Subcutaneous abdominal adipose tissue (tissue), 5 donors: ENCODE results near the gene CALN1.
"Not testable (repeated sequence)": the region's sequence is repeated elsewhere in the genome, so short reads cannot be mapped to it uniquely, and the experiment has no call there.

Experiments used
- H3K27ac ChIP-seq: one replicate; pipeline ENCODE4 v1.7.0; 2013; ENCODE audit warnings: low read depth, mild to moderate bottlenecking, inconsistent platforms, low read length, moderate library complexity
- H3K27me3 ChIP-seq, 5 donors: one replicate each; pipeline ENCODE4 v1.7.0; 2013; ENCODE audit warnings: low read length in 5 of 5, inconsistent platforms in 1 of 5; ENCODE audit not compliant: control insufficient read depth in 5 of 5, insufficient read depth in 4 of 5
- H3K36me3 ChIP-seq, 5 donors: one replicate each; pipeline ENCODE4 v1.7.0; 2013; ENCODE audit warnings: low read length in 5 of 5; ENCODE audit not compliant: control insufficient read depth in 5 of 5, insufficient read depth in 5 of 5
- H3K4me1 ChIP-seq, 5 donors: one replicate each; pipeline ENCODE4 v1.7.0; 2013; ENCODE audit warnings: low read length in 5 of 5, mild to moderate bottlenecking in 3 of 5, moderate library complexity in 1 of 5; ENCODE audit not compliant: control insufficient read depth in 5 of 5, insufficient read depth in 5 of 5
- H3K4me3 ChIP-seq, 5 donors: one replicate each; pipeline ENCODE4 v1.7.0; 2013; ENCODE audit warnings: low read length in 5 of 5, low read depth in 1 of 5
- H3K9ac ChIP-seq, 5 donors: one replicate each; pipeline ENCODE4 v1.7.0; 2013; ENCODE audit warnings: low read length in 5 of 5, mild to moderate bottlenecking in 4 of 5, moderate library complexity in 3 of 5
- H3K9me3 ChIP-seq, 5 donors: one replicate each; pipeline ENCODE4 v1.7.0; 2013; ENCODE audit warnings: low read length in 5 of 5; ENCODE audit not compliant: control insufficient read depth in 5 of 5
- donor health status: healthy.
- donor health status: healthy.
- donor health status: healthy.
- donor health status: healthy.
- donor health status: healthy.

CALN1 gene

DNA sequence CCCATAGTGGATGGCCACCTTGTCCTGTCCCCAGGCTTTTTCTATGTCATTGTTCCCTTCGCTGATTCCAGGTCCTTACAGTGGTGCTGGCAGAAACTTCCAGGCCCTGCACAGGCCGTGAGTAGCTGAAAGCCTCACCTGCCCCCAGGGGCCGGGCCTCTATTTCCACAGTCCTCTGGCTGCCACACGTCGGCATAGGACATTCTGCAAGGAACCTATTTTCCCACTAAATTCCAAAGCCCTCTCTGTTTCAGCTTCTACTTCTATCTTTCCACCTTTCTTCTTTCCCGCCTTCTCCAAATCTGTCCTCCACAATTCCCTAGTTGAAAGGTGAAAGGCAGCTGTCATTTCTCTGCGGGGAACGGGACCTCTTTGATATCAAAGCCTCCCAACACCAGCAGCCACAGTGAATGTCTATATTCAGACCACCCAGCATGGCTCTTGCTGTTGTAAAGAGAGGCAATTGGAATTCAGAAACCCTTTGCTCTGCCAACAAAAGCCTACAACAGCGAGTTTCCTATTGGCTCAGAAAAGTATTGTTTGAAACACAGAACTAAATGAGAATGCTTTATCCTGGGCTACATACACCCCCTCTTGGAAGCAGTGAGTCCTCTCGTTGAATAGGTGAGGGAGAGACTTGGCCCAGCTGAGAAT lies 672.5 kb downstream of the CALN1 start:
- H3K27ac ChIP-seq: no peak overlapping the region
- no peaks in the 10 kb centered on the region for H3K36me3 ChIP-seq
- H3K4me1 ChIP-seq: no peaks in the 10 kb centered on the region
- peaks cover 0 to 3% (median 0%) of the 10 kb centered on the region in 5 donors for H3K27me3 ChIP-seq
- H3K9ac ChIP-seq: no peak overlapping the region
- no peak overlapping the region for H3K4me3 ChIP-seq
- no peaks in the 10 kb centered on the region for H3K9me3 ChIP-seq

DNA sequence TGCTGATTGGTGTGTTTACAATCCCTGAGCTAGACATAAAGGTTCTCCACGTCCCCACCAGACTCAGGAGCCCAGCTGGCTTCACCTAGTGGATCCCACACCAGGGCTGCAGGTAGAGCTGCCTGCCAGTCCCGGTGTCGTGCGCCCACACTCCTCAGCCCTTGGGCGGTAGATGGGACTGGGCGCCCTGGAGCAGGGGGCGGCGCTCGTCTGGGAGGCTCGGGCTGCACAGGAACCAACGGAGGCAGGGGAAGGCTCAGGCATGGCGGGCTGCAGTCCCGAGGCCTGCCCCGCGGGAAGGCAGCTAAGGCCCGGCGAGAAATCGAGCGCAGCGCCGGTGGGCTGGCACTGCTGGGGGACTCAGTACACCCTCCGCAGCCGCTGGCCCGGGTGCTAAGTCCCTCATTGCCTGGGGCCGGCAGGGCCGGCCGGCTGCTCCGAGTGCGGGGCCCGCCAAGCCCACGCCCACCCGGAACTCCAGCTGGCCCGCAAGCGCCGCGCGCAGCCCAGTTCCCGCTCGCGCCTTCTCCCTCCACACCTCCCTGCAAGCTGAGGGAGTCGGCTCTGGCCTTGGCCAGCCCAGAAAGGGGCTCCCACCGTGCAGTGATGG lies 674.1 kb downstream of the CALN1 start:
- not testable (repeated sequence) for H3K9me3 ChIP-seq

DNA sequence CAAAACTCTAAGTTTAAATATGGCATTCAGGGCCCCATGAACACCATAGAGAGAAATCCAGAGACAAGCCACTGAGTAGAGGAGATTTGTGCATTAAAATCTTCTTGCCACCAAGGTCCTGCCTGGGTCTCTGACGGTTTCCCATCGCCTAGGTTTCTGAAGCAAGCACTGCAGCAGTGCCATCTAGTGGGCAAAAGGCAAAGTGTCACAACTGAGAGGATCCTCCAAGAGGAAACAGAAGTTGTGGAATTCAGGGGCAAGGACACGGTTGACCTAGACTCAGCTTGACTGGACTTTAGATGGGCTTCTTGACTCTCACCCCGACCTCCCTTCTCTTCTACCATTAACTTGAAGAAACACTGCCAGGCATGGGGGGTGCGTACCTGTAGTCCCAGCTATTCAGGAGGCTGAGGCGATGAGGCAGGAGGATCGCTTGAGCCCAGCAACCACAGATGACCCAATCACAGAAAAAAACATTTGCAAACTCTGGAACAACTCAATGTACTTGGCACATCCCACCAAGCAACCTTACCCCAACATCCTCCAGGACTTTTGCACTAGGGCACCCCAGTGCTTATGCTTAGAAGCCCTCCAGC lies 676.1 kb downstream of the CALN1 start:
- Histone ChIP-seq H3K36me3 (no peaks in the 10 kb centered on the region), H3K27ac (no peak overlapping the region), H3K4me3 (no peak overlapping the region), H3K9ac (no peak overlapping the region), H3K4me1 (peaks cover 0 to 4% (median 2%) of the 10 kb centered on the region in 5 donors), H3K27me3 (peaks cover 0 to 3% (median 0%) of the 10 kb centered on the region in 5 donors), H3K9me3 (no peaks in the 10 kb centered on the region)

More for the DNA sequence above, 674.1 kb downstream of the CALN1 start:
- H3K27ac ChIP-seq, H3K27me3 ChIP-seq, H3K4me3 ChIP-seq, H3K9ac ChIP-seq, H3K4me1 ChIP-seq, H3K36me3 ChIP-seq: not testable (repeated sequence)

DNA sequence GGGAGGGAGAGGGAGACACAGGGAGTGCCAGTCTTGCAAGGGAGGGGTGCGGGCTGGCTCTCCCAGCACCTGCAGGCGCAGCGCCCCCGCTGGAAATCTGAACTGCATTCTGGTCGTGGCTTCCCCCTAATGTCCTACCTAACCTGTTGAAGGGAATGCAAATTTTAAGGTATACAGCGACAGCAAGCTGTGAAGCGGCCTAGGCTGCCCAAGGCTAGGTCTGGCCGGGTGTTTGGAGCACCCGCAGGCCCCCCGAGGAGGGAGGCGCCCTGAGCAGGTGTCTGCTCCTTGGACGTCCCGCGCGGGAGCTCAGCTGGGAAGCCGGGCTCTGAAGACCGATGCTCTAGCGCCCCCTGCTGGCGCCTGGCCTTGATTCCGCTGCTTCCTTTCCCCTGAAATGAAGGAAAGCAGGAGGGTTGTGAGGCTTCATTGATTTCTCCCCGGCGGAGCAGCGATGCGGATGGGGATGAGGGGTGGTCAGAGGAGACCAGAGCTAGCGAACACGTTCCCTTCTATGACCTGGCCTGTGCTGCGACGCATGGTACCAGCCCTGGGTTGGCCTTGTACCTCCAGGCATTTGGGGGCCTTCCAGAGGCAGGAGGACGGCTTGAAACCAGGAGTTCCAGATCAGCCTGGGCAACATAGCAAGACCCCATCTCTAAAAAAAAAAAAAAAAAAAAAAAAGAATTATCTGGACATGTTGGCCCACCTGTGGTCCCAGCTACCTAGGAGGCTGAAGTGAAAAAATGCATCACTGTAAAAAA lies 678.8 kb downstream of the CALN1 start:
- Histone ChIP-seq H3K27me3 (peaks cover 0 to 3% (median 0%) of the 10 kb centered on the region in 5 donors), H3K27ac (no peak overlapping the region), H3K36me3 (no peaks in the 10 kb centered on the region), H3K9me3 (peaks cover 0 to 5% (median 5%) of the 10 kb centered on the region in 5 donors), H3K4me1 (peaks cover 0 to 4% (median 2%) of the 10 kb centered on the region in 5 donors), H3K9ac (peak overlapping the region in 1 of 5 donors; percentile 28), H3K4me3 (no peak overlapping the region)

DNA sequence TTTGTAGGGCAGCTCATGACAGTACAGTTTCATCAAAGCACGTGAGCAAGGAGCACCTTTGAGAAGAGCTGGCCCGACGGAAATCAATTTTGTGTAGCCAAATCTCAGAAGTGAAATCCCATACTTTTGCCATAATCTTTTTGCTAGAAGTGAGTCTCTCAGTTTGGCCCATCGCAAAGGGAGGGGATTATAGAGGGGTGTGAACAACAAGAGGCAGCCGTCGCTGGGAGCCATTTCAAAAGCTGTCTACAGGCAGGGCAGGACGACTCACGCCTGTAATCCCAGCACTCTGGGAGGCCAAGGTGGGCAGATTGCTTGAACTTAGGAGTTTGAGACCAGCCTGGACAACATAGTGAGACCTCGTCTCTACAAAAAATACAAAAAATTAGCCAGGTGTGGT lies 680.4 kb downstream of the CALN1 start:
- Histone ChIP-seq H3K36me3 (no peaks in the 10 kb centered on the region), H3K4me3 (no peak overlapping the region)

More for the DNA sequence above, 680.4 kb downstream of the CALN1 start:
- no peak overlapping the region for H3K27ac ChIP-seq
- H3K9ac ChIP-seq: no peak overlapping the region
- H3K4me1 ChIP-seq: peaks cover 0 to 4% (median 2%) of the 10 kb centered on the region in 5 donors
- peaks cover 0 to 5% (median 5%) of the 10 kb centered on the region in 5 donors for H3K9me3 ChIP-seq
- peaks cover 0 to 3% (median 0%) of the 10 kb centered on the region in 5 donors for H3K27me3 ChIP-seq
